Panc1 (cell line): Measurements from ENCODE around the gene MYH7. TPM values are rescaled to one million over a fixed set of nuclear protein-coding genes. Genes with fewer than 3 reads are reported as not detected.

Source experiments
- ATAC-seq: fragments of 200-7000 bp; cut with Tn5 transposase; 2 replicates; pipeline ENCODE4 v1.9.1; 2020; ENCODE audit warnings: mild to moderate bottlenecking, moderate library complexity
- BruUV-seq: library from RNA; stranded (reverse); fragments of 400-500 nt; replicated peaks from 2 replicates; lab custom pipeline; 2021; lab: Mats Ljungman, UMichigan
- CTCF ChIA-PET: fragments of 300-600 bp; sonication (Branson Sonifier 250); formaldehyde crosslinking; loops from one replicate; lab custom pipeline; 2022; ENCODE audit warnings: antibody characterized with exemption; lab: Charles Lee
- POLR2A ChIA-PET: fragments of 300-600 bp; sonication (Branson Sonifier 250); formaldehyde crosslinking; loops from one replicate; lab custom pipeline; 2022; ENCODE audit warnings: antibody characterized with exemption; lab: Charles Lee
- DNase-seq: peaks from one replicate; pipeline ENCODE4 v3.0.0-alpha.2; 2010; ENCODE audit warnings: low read depth, low spot score
- H3K27ac ChIP-seq: 2 replicates; pipeline ENCODE4 v1.5.1; 2011; ENCODE audit warnings: mild to moderate bottlenecking, low read length, inconsistent platforms
- H3K27me3 ChIP-seq: fragments of 200-500 bp; sonication (Bioruptor generic); 2 replicates; pipeline ENCODE4 v1.6.0; 2014; ENCODE audit warnings: low read length, inconsistent platforms; ENCODE audit not compliant: control insufficient read depth, insufficient read depth
- H3K36me3 ChIP-seq: fragments of 200-500 bp; sonication (Bioruptor generic); 2 replicates; pipeline ENCODE4 v1.5.1; 2014; ENCODE audit warnings: inconsistent platforms, mild to moderate bottlenecking, low read length, moderate library complexity; ENCODE audit not compliant: control insufficient read depth, insufficient read depth
- H3K4me1 ChIP-seq: 2 replicates; pipeline ENCODE4 v1.5.1; 2011; ENCODE audit warnings: inconsistent platforms, mild to moderate bottlenecking, low read length, moderate library complexity; ENCODE audit not compliant: control insufficient read depth, insufficient read depth
- H3K4me3 ChIP-seq, 2 experiments: 2 replicates each; pipeline ENCODE4 v1.5.1; 2011 to 2012; ENCODE audit warnings: low read depth in 2 of 2, low read length in 2 of 2, mild to moderate bottlenecking in 2 of 2, inconsistent platforms in 1 of 2, moderate library complexity in 1 of 2
- H3K9me3 ChIP-seq: fragments of 200-500 bp; sonication (Bioruptor generic); 2 replicates; pipeline ENCODE4 v1.5.1; 2014; ENCODE audit warnings: low read depth, mild to moderate bottlenecking, inconsistent platforms, low read length, moderate library complexity; ENCODE audit not compliant: control insufficient read depth, insufficient read depth
- POLR2AphosphoS5 ChIP-seq: IDR thresholded peaks from 2 replicates; pipeline ENCODE4 v1.6.1; 2012; ENCODE audit warnings: mild to moderate bottlenecking, low read depth, low read length, moderate library complexity
- SIN3A ChIP-seq: IDR thresholded peaks from 2 replicates; pipeline ENCODE4 v1.6.1; 2012; ENCODE audit warnings: low read depth, mild to moderate bottlenecking, low read length, moderate library complexity, borderline replicate concordance; ENCODE audit not compliant: insufficient read depth
- TCF7L2 ChIP-seq: IDR thresholded peaks from 2 replicates; pipeline ENCODE4 v1.6.1; 2011; ENCODE audit warnings: mild to moderate bottlenecking, low read depth, low read length, inconsistent platforms
- in situ Hi-C: cut with HindIII; loops from 2 replicates; pipeline ENCODE4 v1.10.0; 2016; ENCODE audit warnings: low sequenced_read_pairs, low pct_unique_long_range_greater_than_20kb
- intact Hi-C: fragments of 100-400 bp; cut with micrococcal nuclease; formaldehyde crosslinking; loops from one replicate; pipeline ENCODE4 v1.10.0; 2022; ENCODE audit not compliant: unreplicated experiment
- total RNA-seq: library from RNA; stranded (reverse); gene quantifications from one replicate; pipeline ENCODE4 v1.2.1, GENCODE V29; 2021; ENCODE audit not compliant: unreplicated experiment
- TF ChIP-seq, protein P1 (sequence below): fragments of 450-650 bp; IDR thresholded peaks from 2 replicates; pipeline ENCODE4 v1.5.1; 2017; ENCODE audit warnings: mild to moderate bottlenecking
- TF ChIP-seq, protein P2 (sequence below), 2 experiments: IDR thresholded peaks; 2 replicates each; pipeline ENCODE4 v1.6.1; 2011 to 2012; ENCODE audit warnings: low read depth in 2 of 2, control low read depth in 1 of 2, low read length in 1 of 2, mild to moderate bottlenecking in 1 of 2, moderate library complexity in 1 of 2; ENCODE audit not compliant: insufficient read depth in 1 of 2

The MYH7 gene
- total RNA-seq, 1 experiment from 2014 or later: not detected

DNA sequence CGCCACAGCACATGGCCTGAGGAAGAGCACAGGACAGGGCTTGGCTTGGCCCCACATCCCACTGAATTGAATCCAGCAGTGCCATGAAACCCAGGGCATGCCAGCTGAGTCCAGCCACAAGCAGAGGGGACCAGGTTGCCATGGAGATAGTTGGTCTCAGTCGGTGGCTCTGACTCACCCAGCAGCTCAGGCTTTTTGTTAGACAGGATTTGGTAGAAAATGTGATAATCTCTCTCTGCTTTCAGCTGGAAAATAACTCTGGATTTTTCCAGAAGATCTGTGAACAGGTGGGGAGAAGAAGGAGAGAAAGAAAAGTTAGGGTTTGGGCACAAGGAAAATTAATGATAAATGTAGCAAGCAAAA, 4.8 kb downstream of the MYH7 start:
- H3K4me3 ChIP-seq: no peak overlapping the region
- ChIA-PET POLR2A (no interaction called here), CTCF (no interaction called here)
- DNase-seq: no peak
- H3K27me3 ChIP-seq: no peaks in the 10 kb centered on the region; the same call in 1 of the 2 replicates
- H3K4me1 ChIP-seq: no peaks in the 10 kb centered on the region
- H3K9me3 ChIP-seq: no peaks in the 10 kb centered on the region
- TF ChIP-seq SIN3A (no peak), TCF7L2 (no peak), POLR2AphosphoS5 (no peak)
- TF ChIP-seq, protein P1, sequence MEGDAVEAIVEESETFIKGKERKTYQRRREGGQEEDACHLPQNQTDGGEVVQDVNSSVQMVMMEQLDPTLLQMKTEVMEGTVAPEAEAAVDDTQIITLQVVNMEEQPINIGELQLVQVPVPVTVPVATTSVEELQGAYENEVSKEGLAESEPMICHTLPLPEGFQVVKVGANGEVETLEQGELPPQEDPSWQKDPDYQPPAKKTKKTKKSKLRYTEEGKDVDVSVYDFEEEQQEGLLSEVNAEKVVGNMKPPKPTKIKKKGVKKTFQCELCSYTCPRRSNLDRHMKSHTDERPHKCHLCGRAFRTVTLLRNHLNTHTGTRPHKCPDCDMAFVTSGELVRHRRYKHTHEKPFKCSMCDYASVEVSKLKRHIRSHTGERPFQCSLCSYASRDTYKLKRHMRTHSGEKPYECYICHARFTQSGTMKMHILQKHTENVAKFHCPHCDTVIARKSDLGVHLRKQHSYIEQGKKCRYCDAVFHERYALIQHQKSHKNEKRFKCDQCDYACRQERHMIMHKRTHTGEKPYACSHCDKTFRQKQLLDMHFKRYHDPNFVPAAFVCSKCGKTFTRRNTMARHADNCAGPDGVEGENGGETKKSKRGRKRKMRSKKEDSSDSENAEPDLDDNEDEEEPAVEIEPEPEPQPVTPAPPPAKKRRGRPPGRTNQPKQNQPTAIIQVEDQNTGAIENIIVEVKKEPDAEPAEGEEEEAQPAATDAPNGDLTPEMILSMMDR: no peak
- no TSS peak for BruUV-seq
- no peak overlapping the region for H3K27ac ChIP-seq
- in situ Hi-C loops (no loop called here), intact Hi-C loops (no loop called here)
- H3K36me3 ChIP-seq: no peaks in the 10 kb centered on the region
- no peak for ATAC-seq

DNA sequence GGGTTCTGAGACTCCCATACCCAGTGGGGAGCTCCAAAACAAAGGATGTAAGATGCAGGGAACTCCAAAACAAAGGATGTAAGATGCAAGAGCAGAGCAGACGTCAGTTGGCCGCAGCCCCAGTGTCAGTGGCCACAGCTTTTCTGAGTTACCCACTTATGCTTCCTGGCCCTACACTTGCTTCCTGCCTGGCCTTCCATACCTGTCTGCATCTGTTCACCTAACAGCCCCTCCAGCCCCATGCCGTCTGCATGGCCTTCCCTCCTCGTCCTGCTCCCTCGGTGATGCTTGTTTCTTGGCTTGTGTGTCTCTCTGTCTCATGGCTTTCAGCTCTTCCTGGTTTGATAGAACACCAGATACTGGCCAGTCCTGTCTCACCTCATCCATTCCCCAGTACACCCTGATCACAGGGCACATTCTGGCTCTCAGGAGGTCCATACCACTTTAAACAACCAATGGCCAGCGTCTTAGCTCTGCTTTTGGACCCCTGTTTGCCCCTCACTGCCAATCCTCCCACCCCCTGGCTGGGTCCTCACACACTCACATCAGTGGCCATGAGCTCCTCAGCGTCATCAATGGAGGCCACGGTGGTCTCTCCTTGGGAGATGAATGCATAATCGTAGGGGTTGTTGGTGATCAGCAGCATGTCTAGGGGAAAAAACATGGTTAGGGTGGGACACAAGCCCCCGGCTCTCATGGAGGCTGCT, 5.3 kb downstream of the MYH7 start:
- no peaks in the 10 kb centered on the region for H3K4me1 ChIP-seq
- H3K27me3 ChIP-seq: no peaks in the 10 kb centered on the region; the same call in 1 of the 2 replicates
- H3K27ac ChIP-seq: no peak overlapping the region
- no peak for DNase-seq
- H3K36me3 ChIP-seq: no peaks in the 10 kb centered on the region
- H3K4me3 ChIP-seq: no peak overlapping the region
- BruUV-seq: no TSS peak
- POLR2A ChIA-PET: no interaction called here
- CTCF ChIA-PET: no interaction called here
- TF ChIP-seq POLR2AphosphoS5: no peak
- no peak for TF ChIP-seq TCF7L2
- TF ChIP-seq, protein P1: no peak
- no peak for TF ChIP-seq SIN3A
- TF ChIP-seq, protein P2, sequence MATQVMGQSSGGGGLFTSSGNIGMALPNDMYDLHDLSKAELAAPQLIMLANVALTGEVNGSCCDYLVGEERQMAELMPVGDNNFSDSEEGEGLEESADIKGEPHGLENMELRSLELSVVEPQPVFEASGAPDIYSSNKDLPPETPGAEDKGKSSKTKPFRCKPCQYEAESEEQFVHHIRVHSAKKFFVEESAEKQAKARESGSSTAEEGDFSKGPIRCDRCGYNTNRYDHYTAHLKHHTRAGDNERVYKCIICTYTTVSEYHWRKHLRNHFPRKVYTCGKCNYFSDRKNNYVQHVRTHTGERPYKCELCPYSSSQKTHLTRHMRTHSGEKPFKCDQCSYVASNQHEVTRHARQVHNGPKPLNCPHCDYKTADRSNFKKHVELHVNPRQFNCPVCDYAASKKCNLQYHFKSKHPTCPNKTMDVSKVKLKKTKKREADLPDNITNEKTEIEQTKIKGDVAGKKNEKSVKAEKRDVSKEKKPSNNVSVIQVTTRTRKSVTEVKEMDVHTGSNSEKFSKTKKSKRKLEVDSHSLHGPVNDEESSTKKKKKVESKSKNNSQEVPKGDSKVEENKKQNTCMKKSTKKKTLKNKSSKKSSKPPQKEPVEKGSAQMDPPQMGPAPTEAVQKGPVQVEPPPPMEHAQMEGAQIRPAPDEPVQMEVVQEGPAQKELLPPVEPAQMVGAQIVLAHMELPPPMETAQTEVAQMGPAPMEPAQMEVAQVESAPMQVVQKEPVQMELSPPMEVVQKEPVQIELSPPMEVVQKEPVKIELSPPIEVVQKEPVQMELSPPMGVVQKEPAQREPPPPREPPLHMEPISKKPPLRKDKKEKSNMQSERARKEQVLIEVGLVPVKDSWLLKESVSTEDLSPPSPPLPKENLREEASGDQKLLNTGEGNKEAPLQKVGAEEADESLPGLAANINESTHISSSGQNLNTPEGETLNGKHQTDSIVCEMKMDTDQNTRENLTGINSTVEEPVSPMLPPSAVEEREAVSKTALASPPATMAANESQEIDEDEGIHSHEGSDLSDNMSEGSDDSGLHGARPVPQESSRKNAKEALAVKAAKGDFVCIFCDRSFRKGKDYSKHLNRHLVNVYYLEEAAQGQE (IDR thresholded peaks at IDR 0.05; ENCODE audit: insufficient read depth in 1 of 2, low read depth in 2 of 2, low read length in 1 of 2): no peak
- in situ Hi-C loops (no loop called here), intact Hi-C loops (no loop called here)
- ATAC-seq: no peak
- no peaks in the 10 kb centered on the region for H3K9me3 ChIP-seq
